Stimulated activated CD4-positive, alpha-beta T cell treated with anti-CD3 and anti-CD28 coated beads, Interleukin-1b, Interleukin-23, amount 100 ng/mL, for 24 hours (primary cell): ENCODE measurements around the gene BAZ1A.
"Not testable (repeated sequence)": the region's sequence is repeated elsewhere in the genome, so short reads cannot be mapped to it uniquely, and the experiment has no call there.

ENCODE experiments used
- DNase-seq, 4 experiments: peaks; one replicate each; pipeline ENCODE4 v3.0.0-alpha.2; 2020; ENCODE audit warnings: low read depth in 4 of 4, low spot score in 1 of 4

Gene BAZ1A

GRCh38 chr14:34857689-34858449, 17.3 kb downstream of the BAZ1A start:
- DNase-seq, result no peak

GRCh38 chr14:34853041-34853440, 22.1 kb downstream of the BAZ1A start:
- DNase-seq, result no peak

GRCh38 chr14:34851395-34851794, 23.8 kb downstream of the BAZ1A start:
- DNase-seq, result no peak

- DNase-seq, result no peak
Observed at GRCh38 chr14:34845869-34846268, 29.3 kb downstream of the BAZ1A start.

- peak in 1 of 4 experiments; percentile 4 for DNase-seq
Observed at GRCh38 chr14:34843011-34843554, 32.1 kb downstream of the BAZ1A start.

- no peak for DNase-seq
Observed at GRCh38 chr14:34837801-34838322, 37.3 kb downstream of the BAZ1A start.

- DNase-seq, result no peak
Observed at GRCh38 chr14:34835312-34835711, 39.8 kb downstream of the BAZ1A start.

- no peak for DNase-seq
Observed at GRCh38 chr14:34833549-34834523, 41.3 kb downstream of the BAZ1A start.

- no peak for DNase-seq
Observed at GRCh38 chr14:34826661-34827060, 48.5 kb downstream of the BAZ1A start.

GRCh38 chr14:34824826-34825225, 50.3 kb downstream of the BAZ1A start:
- DNase-seq, result no peak

GRCh38 chr14:34824256-34824655, 50.9 kb downstream of the BAZ1A start:
- no peak for DNase-seq

GRCh38 chr14:34817768-34818167, 57.4 kb downstream of the BAZ1A start:
- DNase-seq, result no peak

- DNase-seq, result no peak
Observed at GRCh38 chr14:34810028-34810427, 65.1 kb downstream of the BAZ1A start.

- no peak for DNase-seq
Observed at GRCh38 chr14:34806257-34806656, 68.9 kb downstream of the BAZ1A start.

- no peak for DNase-seq
Observed at GRCh38 chr14:34804933-34805332, 70.2 kb downstream of the BAZ1A start.

- DNase-seq, result not testable (repeated sequence)
Observed at GRCh38 chr14:34798861-34799260, 76.3 kb downstream of the BAZ1A start.

GRCh38 chr14:34797747-34798583, 77.2 kb downstream of the BAZ1A start:
- no peak for DNase-seq

GRCh38 chr14:34796902-34797301, 78.3 kb downstream of the BAZ1A start:
- DNase-seq, result no peak

- DNase-seq, result no peak
Observed at GRCh38 chr14:34794941-34795340, 80.2 kb downstream of the BAZ1A start.

- no peak for DNase-seq
Observed at GRCh38 chr14:34794217-34794616, 80.9 kb downstream of the BAZ1A start.

GRCh38 chr14:34792598-34792997, 82.6 kb downstream of the BAZ1A start:
- DNase-seq, result no peak
